Breast epithelium (tissue), 4 donors: ENCODE results near the gene MAST3. TPM values are rescaled to one million over a fixed set of nuclear protein-coding genes. Genes with fewer than 3 reads are reported as not detected.

Source experiments
- DNase-seq, 2 donors: peaks; one replicate each; pipeline ENCODE4 v3.0.0-alpha.2; 2019; ENCODE audit warnings: low spot score in 2 of 2
- H3K27ac ChIP-seq, 2 donors: fragments of 200-600 bp; sonication (generic) in 1 of 2; one replicate each; pipeline ENCODE4 v1.5.1; 2016 to 2019; ENCODE audit warnings: mild to moderate bottlenecking in 1 of 2
- H3K27me3 ChIP-seq, 2 donors: fragments of 200-600 bp; sonication (generic) in 1 of 2; one replicate each; pipeline versions ENCODE4 v1.5.1 to v1.6.0; 2017 to 2019; ENCODE audit warnings: control low read depth in 1 of 2, mild to moderate bottlenecking in 1 of 2
- H3K36me3 ChIP-seq: fragments of 200-600 bp; one replicate; pipeline ENCODE4 v1.5.1; 2019
- H3K4me1 ChIP-seq, 2 donors: fragments of 200-600 bp; sonication (generic); one replicate each; pipeline ENCODE4 v1.5.1; 2016 to 2019; ENCODE audit warnings: control low read depth in 1 of 2
- H3K4me3 ChIP-seq, 3 donors: fragments of 200-600 bp; sonication (generic); 1 replicate in 2 of 3; 2 replicates in 1 of 3; pipeline ENCODE4 v1.5.1; 2016 to 2019; ENCODE audit warnings: mild to moderate bottlenecking in 3 of 3, moderate library complexity in 2 of 3
- H3K9me3 ChIP-seq, 2 donors: fragments of 200-600 bp; sonication (generic) in 1 of 2; one replicate each; pipeline ENCODE4 v1.5.1; 2016 to 2019; ENCODE audit warnings: control low read depth in 1 of 2
- CTCF ChIP-seq, 3 donors: fragments of 450-650 bp; IDR thresholded peaks; one replicate each; pipeline ENCODE4 v1.5.1; 2016 to 2017; ENCODE audit warnings: antibody characterized with exemption in 3 of 3, mild to moderate bottlenecking in 3 of 3, moderate library complexity in 3 of 3
- POLR2A ChIP-seq: fragments of 450-650 bp; IDR thresholded peaks from one replicate; pipeline ENCODE4 v1.6.1; 2016; ENCODE audit warnings: antibody characterized with exemption, mild to moderate bottlenecking, moderate library complexity
- POLR2AphosphoS5 ChIP-seq, 3 donors: sonication (generic); formaldehyde crosslinking; IDR thresholded peaks; one replicate each; pipeline ENCODE4 v1.6.1; 2017; ENCODE audit warnings: antibody characterized with exemption in 3 of 3
- intact Hi-C: fragments of 100-400 bp; cut with DNase I; formaldehyde crosslinking; loops from one replicate; pipeline ENCODE4 v1.15.1; 2023; ENCODE audit warnings: low total_unique reads
- total RNA-seq, 3 donors: library from RNA; depleted of rRNA; stranded (reverse); fragments of >200 nt; gene quantifications; one replicate each; pipeline ENCODE4 v1.1.0, GENCODE V29; 2016

Gene MAST3
- total RNA-seq, 3 donors from 2014 or later: 5.6 to 8.5 (median 6.2) TPM

GRCh38 chr19:18160971-18161635, 63.5 kb downstream of the MAST3 start:
- peak in 1 of 2 donors; percentile 54 for DNase-seq
- H3K9me3 ChIP-seq: no peaks in the 10 kb centered on the region
- H3K4me3 ChIP-seq: peak overlapping the region; percentile 40 to 66 (median 52)
- H3K27ac ChIP-seq: peak overlapping the region; percentile 81 to 85
- TF ChIP-seq CTCF (IDR thresholded peaks at IDR 0.05) (peak in 1 of 3 donors; percentile 58), POLR2AphosphoS5 (IDR thresholded peaks at IDR 0.05) (no peak)
- H3K4me1 ChIP-seq: peaks cover 8 to 15% of the 10 kb centered on the region in 2 donors
- intact Hi-C loops: loop anchor here (10.0 kb wide), 1 partner anchor 46 kb away; no protein-coding TSS in a partner anchor
- no peaks in the 10 kb centered on the region for H3K27me3 ChIP-seq
- no peaks in the 10 kb centered on the region for H3K36me3 ChIP-seq

GRCh38 chr19:18161636-18162002, 64.0 kb downstream of the MAST3 start:
- Histone ChIP-seq H3K4me3 (peak overlapping the region; percentile 40 to 66 (median 52)), H3K27me3 (no peaks in the 10 kb centered on the region), H3K36me3 (no peaks in the 10 kb centered on the region), H3K9me3 (no peaks in the 10 kb centered on the region), H3K27ac (peak overlapping the region in 1 of 2 donors; percentile 85), H3K4me1 (peaks cover 4 to 12% of the 10 kb centered on the region in 2 donors)
- TF ChIP-seq POLR2AphosphoS5 (IDR thresholded peaks at IDR 0.05): no peak
- no peak for TF ChIP-seq CTCF (IDR thresholded peaks at IDR 0.05)
- no peak for TF ChIP-seq POLR2A
- DNase-seq: no peak
- intact Hi-C loops: loop anchor here (10.0 kb wide), 1 partner anchor 47 kb away; no protein-coding TSS in a partner anchor

GRCh38 chr19:18164072-18164471, 66.5 kb downstream of the MAST3 start:
- DNase-seq: no peak
- H3K4me3 ChIP-seq: no peak overlapping the region
- peaks cover under 1% of the 10 kb centered on the region for H3K36me3 ChIP-seq
- no peak for TF ChIP-seq POLR2A
- no peak for TF ChIP-seq POLR2AphosphoS5 (IDR thresholded peaks at IDR 0.05)
- TF ChIP-seq CTCF (IDR thresholded peaks at IDR 0.05): no peak
- intact Hi-C loops: loop anchor here (10.0 kb wide), 1 partner anchor 49 kb away; no protein-coding TSS in a partner anchor
- no peak overlapping the region for H3K27ac ChIP-seq
- H3K4me1 ChIP-seq: no peaks in the 10 kb centered on the region
- H3K9me3 ChIP-seq: no peaks in the 10 kb centered on the region
- no peaks in the 10 kb centered on the region for H3K27me3 ChIP-seq

GRCh38 chr19:18165794-18166544, 68.4 kb downstream of the MAST3 start:
- intact Hi-C loops: loop anchor here (10.0 kb wide), 1 partner anchor 51 kb away; no protein-coding TSS in a partner anchor
- no peak overlapping the region for H3K27ac ChIP-seq
- no peak for DNase-seq
- peaks cover 6% of the 10 kb centered on the region for H3K36me3 ChIP-seq
- no peaks in the 10 kb centered on the region for H3K9me3 ChIP-seq
- no peak overlapping the region for H3K4me3 ChIP-seq
- H3K27me3 ChIP-seq: no peaks in the 10 kb centered on the region
- H3K4me1 ChIP-seq: no peaks in the 10 kb centered on the region
- no peak for TF ChIP-seq POLR2AphosphoS5 (IDR thresholded peaks at IDR 0.05)
- no peak for TF ChIP-seq POLR2A
- TF ChIP-seq CTCF (IDR thresholded peaks at IDR 0.05): no peak

- peaks cover 6% of the 10 kb centered on the region for H3K36me3 ChIP-seq
- DNase-seq: no peak
- H3K9me3 ChIP-seq: no peaks in the 10 kb centered on the region
- no peaks in the 10 kb centered on the region for H3K4me1 ChIP-seq
- H3K27ac ChIP-seq: no peak overlapping the region
- H3K4me3 ChIP-seq: no peak overlapping the region
- intact Hi-C loops: loop anchor here (10.0 kb wide), 1 partner anchor 52 kb away; no protein-coding TSS in a partner anchor
- no peaks in the 10 kb centered on the region for H3K27me3 ChIP-seq
- TF ChIP-seq POLR2AphosphoS5 (IDR thresholded peaks at IDR 0.05): no peak
- no peak for TF ChIP-seq CTCF (IDR thresholded peaks at IDR 0.05)
- TF ChIP-seq POLR2A: no peak
These were observed 69.4 kb downstream of the MAST3 start for GRCh38 chr19:18167011-18167410.
